Activated CD8-positive, alpha-beta T cell treated with anti-CD3 and anti-CD28 coated beads for 36 hours (primary cell): ENCODE measurements around the gene CAB39. TPM values are rescaled to one million over a fixed set of nuclear protein-coding genes. Genes with fewer than 3 reads are reported as not detected.

Experiments used
- ATAC-seq: fragments of 200-7000 bp; cut with Tn5 transposase; one replicate; pipeline ENCODE4 v1.10.0; 2021; ENCODE audit warnings: mild to moderate bottlenecking, moderate library complexity
- CTCF ChIA-PET: fragments of 350-600 bp; sonication (Branson Sonifier 250); formaldehyde crosslinking; loops from one replicate; lab custom pipeline; 2021; ENCODE audit warnings: antibody characterized with exemption; lab: Charles Lee
- POLR2A ChIA-PET: fragments of 350-600 bp; sonication (Branson Sonifier 250); formaldehyde crosslinking; loops from one replicate; lab custom pipeline; 2021; ENCODE audit warnings: antibody characterized with exemption; lab: Charles Lee
- DNase-seq: peaks from one replicate; pipeline ENCODE4 v3.0.0-alpha.2; 2020
- H3K27ac Mint-ChIP-seq: one replicate; pipeline ENCODE4 v1.8.0; 2021; ENCODE audit warnings: mild to moderate bottlenecking, mixed read lengths
- H3K27me3 Mint-ChIP-seq: one replicate; pipeline ENCODE4 v1.8.0; 2021; ENCODE audit warnings: mixed read lengths
- H3K36me3 Mint-ChIP-seq: one replicate; pipeline ENCODE4 v1.8.0; 2021; ENCODE audit warnings: low read depth, mixed read lengths
- H3K4me1 Mint-ChIP-seq: one replicate; pipeline ENCODE4 v1.8.0; 2021; ENCODE audit warnings: low read depth, mixed read lengths
- H3K4me3 Mint-ChIP-seq: one replicate; pipeline ENCODE4 v1.8.0; 2021; ENCODE audit warnings: mild to moderate bottlenecking, moderate library complexity, mixed read lengths
- H3K9me3 Mint-ChIP-seq: one replicate; pipeline ENCODE4 v1.8.0; 2021; ENCODE audit warnings: mixed read lengths
- CTCF ChIP-seq: fragments of 200-600 bp; IDR thresholded peaks from one replicate; pipeline ENCODE4 v1.8.0; 2022; ENCODE audit warnings: antibody characterized with exemption, mild to moderate bottlenecking
- intact Hi-C: fragments of 100-400 bp; cut with micrococcal nuclease; formaldehyde crosslinking; loops from one replicate; pipeline ENCODE4 v1.10.0; 2022
- total RNA-seq, 2 experiments: library from RNA; stranded (reverse); gene quantifications; one replicate each; pipeline ENCODE4 v1.2.3, GENCODE V29; 2021

Gene CAB39
- total RNA-seq, 2 experiments from 2014 or later = 119 to 120 TPM

GRCh38 chr2:230827774-230828271, 115.2 kb downstream of the CAB39 start:
- no peak for TF ChIP-seq CTCF
- ChIA-PET CTCF (interaction anchor here (0.6 to 1.1 kb wide), 5 partner anchors 66 to 921 kb away, joined by 3 read pairs; no protein-coding TSS in a partner anchor), POLR2A (interaction anchor here (0.6 to 0.7 kb wide), 2 partner anchors 718 to 924 kb away, joined by 4 read pairs; no protein-coding TSS in a partner anchor)
- Mint-ChIP-seq H3K9me3 (no peaks in the 10 kb centered on the region), H3K27me3 (peaks cover 41% of the 10 kb centered on the region), H3K27ac (no peak overlapping the region), H3K36me3 (no peaks in the 10 kb centered on the region), H3K4me1 (peaks cover 7% of the 10 kb centered on the region), H3K4me3 (peak overlapping the region; percentile 30)
- ATAC-seq = peak; percentile 24
- no peak for DNase-seq
- intact Hi-C loops = loop anchor here (5.0 to 10.0 kb wide), 2 partner anchors 159 to 227 kb away; partner anchors contain the start of gene PSMD1

- TF ChIP-seq CTCF = no peak
- peaks cover 41% of the 10 kb centered on the region for H3K27me3 Mint-ChIP-seq
Measured at GRCh38 chr2:230828272-230828961, 115.8 kb downstream of the CAB39 start.

GRCh38 chr2:230829293-230829692, 116.7 kb downstream of the CAB39 start:
- no peak for DNase-seq
- H3K36me3 Mint-ChIP-seq = no peaks in the 10 kb centered on the region
- intact Hi-C loops = loop anchor here (5.0 to 10.0 kb wide), 2 partner anchors 158 to 226 kb away; partner anchors contain the start of gene PSMD1
- no peaks in the 10 kb centered on the region for H3K9me3 Mint-ChIP-seq
- H3K27ac Mint-ChIP-seq = no peak overlapping the region
- CTCF ChIA-PET = interaction anchor here (5.9 kb wide), 1 partner anchor 20 kb away, joined by 49 read pairs; no protein-coding TSS in a partner anchor
- peaks cover 44% of the 10 kb centered on the region for H3K27me3 Mint-ChIP-seq
- no peak for TF ChIP-seq CTCF
- POLR2A ChIA-PET = interaction anchor here (0.6 kb wide), 1 partner anchor 123 kb away, joined by 3 read pairs; no protein-coding TSS in a partner anchor
- peaks cover 5% of the 10 kb centered on the region for H3K4me1 Mint-ChIP-seq
- no peak overlapping the region for H3K4me3 Mint-ChIP-seq
- no peak for ATAC-seq

More at GRCh38 chr2:230828272-230828961, 115.8 kb downstream of the CAB39 start:
- DNase-seq (peak; percentile 45), ATAC-seq (peak; percentile 69)
- no peak overlapping the region for H3K27ac Mint-ChIP-seq
- CTCF ChIA-PET = interaction anchor here (0.7 to 1.1 kb wide), 3 partner anchors 159 to 276 kb away, joined by 3 read pairs; no protein-coding TSS in a partner anchor
- H3K36me3 Mint-ChIP-seq = no peaks in the 10 kb centered on the region
- intact Hi-C loops = loop anchor here (5.0 to 10.0 kb wide), 2 partner anchors 159 to 226 kb away; partner anchors contain the start of gene PSMD1
- H3K4me3 Mint-ChIP-seq = peak overlapping the region; percentile 32
- no peaks in the 10 kb centered on the region for H3K9me3 Mint-ChIP-seq
- H3K4me1 Mint-ChIP-seq = peaks cover 7% of the 10 kb centered on the region
- POLR2A ChIA-PET = interaction anchor here (0.6 kb wide), 1 partner anchor 124 kb away, joined by 3 read pairs; no protein-coding TSS in a partner anchor

GRCh38 chr2:230829959-230830358, 117.3 kb downstream of the CAB39 start:
- intact Hi-C loops = loop anchor here (5.0 to 10.0 kb wide), 2 partner anchors 157 to 225 kb away; partner anchors contain the start of gene PSMD1
- ATAC-seq (peak; percentile 45), DNase-seq (peak; percentile 32)
- H3K9me3 Mint-ChIP-seq = no peaks in the 10 kb centered on the region
- POLR2A ChIA-PET = no interaction called here
- peaks cover 42% of the 10 kb centered on the region for H3K27me3 Mint-ChIP-seq
- H3K4me3 Mint-ChIP-seq = no peak overlapping the region
- no peaks in the 10 kb centered on the region for H3K36me3 Mint-ChIP-seq
- CTCF ChIA-PET = interaction anchor here (0.7 to 5.9 kb wide), 5 partner anchors 19 to 223 kb away, joined by 3 to 49 read pairs (median 4); partner anchors contain the start of gene ITM2C
- no peak for TF ChIP-seq CTCF
- H3K4me1 Mint-ChIP-seq = peaks cover 1% of the 10 kb centered on the region
- no peak overlapping the region for H3K27ac Mint-ChIP-seq
